ENCODE measurements around the gene TTLL10.
"Not testable (repeated sequence)": the region's sequence is repeated elsewhere in the genome, so short reads cannot be mapped to it uniquely, and the experiment has no call there.

Gene TTLL10

GRCh38 chr1:1142352-1142751, 31.3 kb upstream of the TTLL10 start:
- not testable (repeated sequence) for H3K4me1 ChIP-seq (ENCODE audit: control insufficient read depth, insufficient read depth, low read length, poor library complexity, severe bottlenecking); H3K36me3 ChIP-seq (ENCODE audit: control insufficient read depth, insufficient read depth, low read length); H3K27ac ChIP-seq (ENCODE audit: low read depth, low read length, severe bottlenecking); H3K9me3 ChIP-seq (ENCODE audit: control insufficient read depth, low read length); H3K4me3 ChIP-seq (ENCODE audit: extremely low read depth, insufficient read depth, low read length, poor library complexity, severe bottlenecking)
- 49 to 55% methylated on average over 9 to 14 of the region's 15 CpGs for WGBS, 2 experiments (ENCODE audit: insufficient coverage in 2 of 2)

GRCh38 chr1:1142844-1143243, 30.8 kb upstream of the TTLL10 start:
- no peaks in the 10 kb centered on the region for H3K36me3 ChIP-seq (ENCODE audit: control insufficient read depth, insufficient read depth, low read length)
- H3K27ac ChIP-seq (ENCODE audit: low read depth, low read length, severe bottlenecking), result no peak overlapping the region
- H3K9me3 ChIP-seq (ENCODE audit: control insufficient read depth, low read length), result no peaks in the 10 kb centered on the region
- 90 to 93% methylated on average over 17 to 19 of the region's 19 CpGs for WGBS, 2 experiments (ENCODE audit: insufficient coverage in 2 of 2)
- no peaks in the 10 kb centered on the region for H3K4me1 ChIP-seq (ENCODE audit: control insufficient read depth, insufficient read depth, low read length, poor library complexity, severe bottlenecking)
- H3K4me3 ChIP-seq (ENCODE audit: extremely low read depth, insufficient read depth, low read length, poor library complexity, severe bottlenecking), result no peak overlapping the region

DNA sequence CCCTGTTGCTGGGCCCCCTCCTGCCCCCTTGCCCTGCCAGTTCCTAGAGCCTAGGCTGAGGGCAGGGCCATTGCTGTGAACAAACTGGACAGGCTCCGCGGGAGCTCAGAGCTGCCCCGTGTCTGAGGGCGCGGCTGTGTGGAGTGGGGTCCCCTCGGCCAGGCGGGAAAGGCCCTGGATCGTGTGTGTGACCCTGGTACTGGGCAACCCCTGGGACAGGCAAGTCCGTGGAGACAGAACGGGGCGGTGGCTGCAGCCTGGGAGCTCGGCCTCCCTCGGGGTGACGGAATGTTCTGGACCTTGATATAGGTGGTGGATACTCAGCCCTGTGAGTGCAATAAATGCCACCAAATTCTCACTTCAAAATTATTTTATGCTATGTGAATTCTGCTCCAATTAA, 30.0 kb upstream of the TTLL10 start:
- H3K4me3 ChIP-seq (ENCODE audit: extremely low read depth, insufficient read depth, low read length, poor library complexity, severe bottlenecking), result no peak overlapping the region
- H3K27ac ChIP-seq (ENCODE audit: low read depth, low read length, severe bottlenecking), result no peak overlapping the region
- no peaks in the 10 kb centered on the region for H3K36me3 ChIP-seq (ENCODE audit: control insufficient read depth, insufficient read depth, low read length)
- H3K9me3 ChIP-seq (ENCODE audit: control insufficient read depth, low read length), result no peaks in the 10 kb centered on the region
- H3K4me1 ChIP-seq (ENCODE audit: control insufficient read depth, insufficient read depth, low read length, poor library complexity, severe bottlenecking), result no peaks in the 10 kb centered on the region
- WGBS, 2 experiments (ENCODE audit: insufficient coverage in 2 of 2), result 94% methylated on average over 8 to 11 of the region's 14 CpGs

DNA sequence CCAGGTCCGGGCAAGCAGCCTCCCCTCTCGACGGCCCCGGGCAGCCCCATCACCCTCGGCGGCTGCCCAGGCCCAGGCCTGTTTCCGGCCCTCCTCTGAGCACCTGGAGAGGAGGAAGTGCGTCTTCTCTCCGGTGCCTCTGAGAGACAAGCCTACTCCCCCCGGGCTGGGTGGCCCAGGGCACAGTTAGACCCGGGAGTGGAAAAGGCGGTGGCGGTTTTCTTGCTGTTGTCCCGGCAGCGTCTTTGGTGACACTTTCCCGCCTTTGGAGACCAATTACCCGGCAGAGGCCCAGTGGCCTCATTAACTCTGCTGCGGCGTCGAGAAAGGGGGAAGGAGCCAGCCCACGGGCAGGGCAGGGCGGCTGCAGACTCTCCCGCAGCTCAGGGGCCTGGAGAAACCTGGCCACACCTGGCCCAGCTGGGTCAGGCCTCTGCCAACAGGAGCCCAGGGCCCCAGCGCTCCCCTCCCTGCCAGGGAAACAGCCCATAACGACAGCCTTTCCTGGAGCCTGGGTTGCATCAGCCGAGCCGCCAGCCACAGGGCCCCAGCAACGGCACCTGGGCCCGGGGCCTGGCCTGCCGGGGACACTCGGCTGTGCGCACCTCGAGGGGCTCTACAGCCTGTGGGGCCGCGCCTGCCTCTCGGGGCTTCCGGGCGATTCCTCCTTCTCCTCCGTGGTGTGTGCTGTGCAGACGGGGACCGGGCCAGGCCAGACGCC, 29.4 kb upstream of the TTLL10 start:
- Histone ChIP-seq H3K36me3 (ENCODE audit: control insufficient read depth, insufficient read depth, low read length) (no peaks in the 10 kb centered on the region), H3K4me3 (ENCODE audit: extremely low read depth, insufficient read depth, low read length, poor library complexity, severe bottlenecking) (no peak overlapping the region), H3K9me3 (ENCODE audit: control insufficient read depth, low read length) (no peaks in the 10 kb centered on the region), H3K27ac (ENCODE audit: low read depth, low read length, severe bottlenecking) (no peak overlapping the region), H3K4me1 (ENCODE audit: control insufficient read depth, insufficient read depth, low read length, poor library complexity, severe bottlenecking) (no peaks in the 10 kb centered on the region)
- 82 to 84% methylated on average over 33 to 40 of the region's 42 CpGs for WGBS, 2 experiments (ENCODE audit: insufficient coverage in 2 of 2)

- Histone ChIP-seq H3K36me3 (ENCODE audit: control insufficient read depth, insufficient read depth, low read length) (no peaks in the 10 kb centered on the region), H3K4me3 (ENCODE audit: extremely low read depth, insufficient read depth, low read length, poor library complexity, severe bottlenecking) (no peak overlapping the region), H3K4me1 (ENCODE audit: control insufficient read depth, insufficient read depth, low read length, poor library complexity, severe bottlenecking) (no peaks in the 10 kb centered on the region), H3K9me3 (ENCODE audit: control insufficient read depth, low read length) (no peaks in the 10 kb centered on the region), H3K27ac (ENCODE audit: low read depth, low read length, severe bottlenecking) (no peak overlapping the region)
- WGBS, 2 experiments (ENCODE audit: insufficient coverage in 2 of 2), result 93 to 94% methylated on average over 19 to 23 of the region's 32 CpGs
Observed at GRCh38 chr1:1144843-1145546, 28.7 kb upstream of the TTLL10 start.

- no peaks in the 10 kb centered on the region for H3K4me1 ChIP-seq (ENCODE audit: control insufficient read depth, insufficient read depth, low read length, poor library complexity, severe bottlenecking)
- H3K36me3 ChIP-seq (ENCODE audit: control insufficient read depth, insufficient read depth, low read length), result no peaks in the 10 kb centered on the region
- H3K4me3 ChIP-seq (ENCODE audit: extremely low read depth, insufficient read depth, low read length, poor library complexity, severe bottlenecking), result no peak overlapping the region
- no peaks in the 10 kb centered on the region for H3K9me3 ChIP-seq (ENCODE audit: control insufficient read depth, low read length)
- WGBS, 2 experiments (ENCODE audit: insufficient coverage in 2 of 2), result 95 to 97% methylated on average over 5 to 8 of the region's 9 CpGs
- no peak overlapping the region for H3K27ac ChIP-seq (ENCODE audit: low read depth, low read length, severe bottlenecking)
Observed at GRCh38 chr1:1145547-1145914, 28.1 kb upstream of the TTLL10 start.

DNA sequence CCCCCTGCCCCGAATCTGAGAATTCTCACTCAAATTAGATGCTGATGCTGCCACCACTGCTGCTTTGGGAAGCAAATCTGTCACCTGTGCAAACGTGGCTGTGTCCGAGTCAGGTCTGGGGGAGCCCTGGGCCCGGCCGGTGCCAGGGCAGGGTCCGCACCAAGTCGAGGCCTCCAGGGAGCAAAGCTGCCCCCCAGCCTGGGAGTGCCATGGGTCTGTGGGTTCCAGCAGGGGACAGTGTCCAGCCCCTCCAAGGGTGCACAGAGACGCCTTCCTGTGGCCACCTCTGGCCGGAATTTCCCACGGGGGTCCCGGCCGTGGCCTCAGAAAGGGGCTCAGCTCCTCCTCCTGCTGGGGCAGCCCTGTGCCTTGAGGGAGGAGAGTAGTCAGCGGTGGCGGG, 27.7 kb upstream of the TTLL10 start:
- WGBS, 2 experiments (ENCODE audit: insufficient coverage in 2 of 2), result 94 to 96% methylated on average over 8 to 13 of the region's 14 CpGs
- no peak overlapping the region for H3K27ac ChIP-seq (ENCODE audit: low read depth, low read length, severe bottlenecking)

GRCh38 chr1:1146596-1146995, 27.1 kb upstream of the TTLL10 start:
- Histone ChIP-seq H3K9me3 (ENCODE audit: control insufficient read depth, low read length) (no peaks in the 10 kb centered on the region), H3K36me3 (ENCODE audit: control insufficient read depth, insufficient read depth, low read length) (no peaks in the 10 kb centered on the region), H3K27ac (ENCODE audit: low read depth, low read length, severe bottlenecking) (no peak overlapping the region), H3K4me3 (ENCODE audit: extremely low read depth, insufficient read depth, low read length, poor library complexity, severe bottlenecking) (no peak overlapping the region), H3K4me1 (ENCODE audit: control insufficient read depth, insufficient read depth, low read length, poor library complexity, severe bottlenecking) (no peaks in the 10 kb centered on the region)
- 95% methylated on average over 13 to 15 of the region's 15 CpGs for WGBS, 2 experiments (ENCODE audit: insufficient coverage in 2 of 2)

More for the DNA sequence above, 27.7 kb upstream of the TTLL10 start:
- no peaks in the 10 kb centered on the region for H3K36me3 ChIP-seq (ENCODE audit: control insufficient read depth, insufficient read depth, low read length)
- H3K4me3 ChIP-seq (ENCODE audit: extremely low read depth, insufficient read depth, low read length, poor library complexity, severe bottlenecking), result no peak overlapping the region
- H3K9me3 ChIP-seq (ENCODE audit: control insufficient read depth, low read length), result no peaks in the 10 kb centered on the region
- no peaks in the 10 kb centered on the region for H3K4me1 ChIP-seq (ENCODE audit: control insufficient read depth, insufficient read depth, low read length, poor library complexity, severe bottlenecking)

DNA sequence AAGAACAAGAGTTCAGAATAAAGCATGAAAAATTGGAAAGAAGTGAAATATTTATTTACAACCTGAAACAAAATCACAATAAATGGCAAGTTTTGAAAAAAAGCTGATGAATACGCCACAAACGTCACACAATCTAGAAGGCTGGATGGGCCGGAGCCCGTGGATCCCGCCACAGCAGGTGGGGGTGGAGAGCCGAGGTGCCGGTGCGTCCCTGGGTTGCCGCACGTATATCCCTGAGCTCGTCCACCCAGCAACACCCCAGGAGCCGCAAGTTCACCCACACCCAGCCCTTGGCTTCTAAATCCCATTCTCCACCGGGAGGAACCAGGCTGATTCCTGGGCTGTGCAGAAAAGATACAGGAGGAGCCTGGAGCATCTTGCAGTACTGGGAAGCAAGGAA, 25.6 kb upstream of the TTLL10 start:
- no peak overlapping the region for H3K27ac ChIP-seq (ENCODE audit: low read depth, low read length, severe bottlenecking)

DNA sequence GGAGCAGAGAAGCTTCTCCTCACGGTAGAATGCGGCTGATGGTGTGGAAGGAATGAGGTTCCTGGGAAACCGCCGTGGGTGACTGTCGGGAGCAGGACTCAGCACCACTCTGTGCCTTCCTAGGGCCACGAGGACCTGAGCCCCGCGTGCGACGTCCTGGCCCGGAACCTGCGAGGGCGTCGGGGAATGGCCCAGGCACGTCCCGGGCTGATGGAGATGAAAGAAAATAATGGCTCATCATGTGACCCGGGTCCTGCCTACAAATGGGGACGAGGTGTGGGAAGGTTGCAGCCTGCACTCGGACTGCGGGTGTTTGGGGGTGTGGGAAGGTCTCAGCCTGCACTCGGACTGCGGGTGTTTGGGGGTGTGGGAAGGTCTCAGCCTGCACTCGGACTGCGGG, 25.1 kb upstream of the TTLL10 start:
- 81 to 90% methylated on average over 20 of the region's 24 CpGs for WGBS, 2 experiments (ENCODE audit: insufficient coverage in 2 of 2)
- H3K9me3 ChIP-seq (ENCODE audit: control insufficient read depth, low read length), result no peaks in the 10 kb centered on the region
- no peak overlapping the region for H3K4me3 ChIP-seq (ENCODE audit: extremely low read depth, insufficient read depth, low read length, poor library complexity, severe bottlenecking)
- no peaks in the 10 kb centered on the region for H3K4me1 ChIP-seq (ENCODE audit: control insufficient read depth, insufficient read depth, low read length, poor library complexity, severe bottlenecking)
- no peak overlapping the region for H3K27ac ChIP-seq (ENCODE audit: low read depth, low read length, severe bottlenecking)
- no peaks in the 10 kb centered on the region for H3K36me3 ChIP-seq (ENCODE audit: control insufficient read depth, insufficient read depth, low read length)

More for the DNA sequence above, 25.6 kb upstream of the TTLL10 start:
- Histone ChIP-seq H3K4me3 (ENCODE audit: extremely low read depth, insufficient read depth, low read length, poor library complexity, severe bottlenecking) (no peak overlapping the region), H3K9me3 (ENCODE audit: control insufficient read depth, low read length) (no peaks in the 10 kb centered on the region), H3K36me3 (ENCODE audit: control insufficient read depth, insufficient read depth, low read length) (no peaks in the 10 kb centered on the region), H3K4me1 (ENCODE audit: control insufficient read depth, insufficient read depth, low read length, poor library complexity, severe bottlenecking) (no peaks in the 10 kb centered on the region)
- WGBS, 2 experiments (ENCODE audit: insufficient coverage in 2 of 2), result 95 to 100% methylated on average over 7 to 13 of the region's 13 CpGs

- no peaks in the 10 kb centered on the region for H3K4me1 ChIP-seq (ENCODE audit: control insufficient read depth, insufficient read depth, low read length, poor library complexity, severe bottlenecking)
- WGBS, 2 experiments (ENCODE audit: insufficient coverage in 2 of 2), result 86 to 94% methylated on average over 6 to 14 of the region's 15 CpGs
- no peaks in the 10 kb centered on the region for H3K9me3 ChIP-seq (ENCODE audit: control insufficient read depth, low read length)
- no peaks in the 10 kb centered on the region for H3K36me3 ChIP-seq (ENCODE audit: control insufficient read depth, insufficient read depth, low read length)
- H3K27ac ChIP-seq (ENCODE audit: low read depth, low read length, severe bottlenecking), result no peak overlapping the region
- H3K4me3 ChIP-seq (ENCODE audit: extremely low read depth, insufficient read depth, low read length, poor library complexity, severe bottlenecking), result no peak overlapping the region
Observed at GRCh38 chr1:1149416-1149815, 24.3 kb upstream of the TTLL10 start.

Data from mesodermal cell (in vitro differentiated cells).